Measurements from ENCODE around the gene NEGR1. TPM values are rescaled to one million over a fixed set of nuclear protein-coding genes. Genes with fewer than 3 reads are reported as not detected.
A peak's percentile ranks its signal among the peaks of the same experiment; 100 is the strongest.

Gene NEGR1
- total RNA-seq, 1 donor from 2014 or later: 8.6 TPM

GRCh38 chr1:71676979-71677925 lies 605.1 kb downstream of the NEGR1 start:
- DNase-seq (ENCODE audit: low read depth) (no peak), FAIRE-seq (no peak)
- no peaks in the 10 kb centered on the region for H3K4me1 Mint-ChIP-seq (ENCODE audit: low read depth, unreplicated experiment)
- no peak overlapping the region for H3K27ac Mint-ChIP-seq (ENCODE audit: unreplicated experiment)
- Histone ChIP-seq H4K20me1 (ENCODE audit: insufficient read depth, low read length) (no peaks in the 10 kb centered on the region), H3K4me1 (ENCODE audit: insufficient read depth, low read length) (no peaks in the 10 kb centered on the region), H3K4me2 (ENCODE audit: low read length) (no peak overlapping the region), H2AFZ (ENCODE audit: low read depth, low read length) (no peak overlapping the region), H3K9me3 (ENCODE audit: insufficient read depth, low read depth, low read length) (no peaks in the 10 kb centered on the region), H3K9ac (ENCODE audit: low read length) (no peak overlapping the region), H3K27me3 (ENCODE audit: insufficient read depth, low read length) (no peaks in the 10 kb centered on the region), H3K4me3 (ENCODE audit: insufficient read depth, low read depth, low read length) (no peak overlapping the region), H3K36me3 (ENCODE audit: insufficient read depth, low read length) (no peaks in the 10 kb centered on the region), H3K79me2 (ENCODE audit: insufficient read depth, low read length) (no peaks in the 10 kb centered on the region), H3K27ac (ENCODE audit: low read depth, low read length) (no peak overlapping the region)
- no peak for TF ChIP-seq CTCF (IDR thresholded peaks at IDR 0.05; ENCODE audit: insufficient read depth, low read depth, low read length)
- no peak for TF ChIP-seq EZH2 (IDR thresholded peaks at IDR 0.05; ENCODE audit: insufficient read depth, low read length)
- no peaks in the 10 kb centered on the region for H3K9me3 Mint-ChIP-seq (ENCODE audit: unreplicated experiment)
- H3K27me3 Mint-ChIP-seq (ENCODE audit: low read depth, unreplicated experiment): no peaks in the 10 kb centered on the region
- H3K36me3 Mint-ChIP-seq (ENCODE audit: low read depth, unreplicated experiment): no peaks in the 10 kb centered on the region
- no peak overlapping the region for H3K4me3 Mint-ChIP-seq (ENCODE audit: unreplicated experiment)

- Histone ChIP-seq H2AFZ (ENCODE audit: low read depth, low read length) (no peak overlapping the region), H3K27ac (ENCODE audit: low read depth, low read length) (no peak overlapping the region), H3K4me1 (ENCODE audit: insufficient read depth, low read length) (no peaks in the 10 kb centered on the region), H3K36me3 (ENCODE audit: insufficient read depth, low read length) (no peaks in the 10 kb centered on the region), H3K4me3 (ENCODE audit: insufficient read depth, low read depth, low read length) (no peak overlapping the region), H3K27me3 (ENCODE audit: insufficient read depth, low read length) (no peaks in the 10 kb centered on the region), H3K4me2 (ENCODE audit: low read length) (no peak overlapping the region), H3K79me2 (ENCODE audit: insufficient read depth, low read length) (no peaks in the 10 kb centered on the region), H3K9me3 (ENCODE audit: insufficient read depth, low read depth, low read length) (no peaks in the 10 kb centered on the region), H4K20me1 (ENCODE audit: insufficient read depth, low read length) (no peaks in the 10 kb centered on the region), H3K9ac (ENCODE audit: low read length) (no peak overlapping the region)
- Mint-ChIP-seq H3K27ac (ENCODE audit: unreplicated experiment) (no peak overlapping the region), H3K4me3 (ENCODE audit: unreplicated experiment) (no peak overlapping the region), H3K27me3 (ENCODE audit: low read depth, unreplicated experiment) (no peaks in the 10 kb centered on the region), H3K9me3 (ENCODE audit: unreplicated experiment) (no peaks in the 10 kb centered on the region), H3K36me3 (ENCODE audit: low read depth, unreplicated experiment) (no peaks in the 10 kb centered on the region), H3K4me1 (ENCODE audit: low read depth, unreplicated experiment) (no peaks in the 10 kb centered on the region)
- TF ChIP-seq EZH2 (IDR thresholded peaks at IDR 0.05; ENCODE audit: insufficient read depth, low read length) (no peak), CTCF (IDR thresholded peaks at IDR 0.05; ENCODE audit: insufficient read depth, low read depth, low read length) (no peak)
- no peak for FAIRE-seq
- no peak for DNase-seq (ENCODE audit: low read depth)
Measured at GRCh38 chr1:71668065-71668464, 614.3 kb downstream of the NEGR1 start.

- no peak overlapping the region for H3K4me3 ChIP-seq (ENCODE audit: insufficient read depth, low read depth, low read length)
- DNase-seq (ENCODE audit: low read depth) (peak; percentile 24), FAIRE-seq (no peak)
- TF ChIP-seq CTCF (IDR thresholded peaks at IDR 0.05; ENCODE audit: insufficient read depth, low read depth, low read length): no peak
- no peak for TF ChIP-seq EZH2 (IDR thresholded peaks at IDR 0.05; ENCODE audit: insufficient read depth, low read length)
- no peaks in the 10 kb centered on the region for H3K4me1 ChIP-seq (ENCODE audit: insufficient read depth, low read length)
- no peaks in the 10 kb centered on the region for H3K9me3 ChIP-seq (ENCODE audit: insufficient read depth, low read depth, low read length)
- no peak overlapping the region for H3K27ac Mint-ChIP-seq (ENCODE audit: unreplicated experiment)
- no peak overlapping the region for H2AFZ ChIP-seq (ENCODE audit: low read depth, low read length)
- no peaks in the 10 kb centered on the region for H3K27me3 Mint-ChIP-seq (ENCODE audit: low read depth, unreplicated experiment)
- no peaks in the 10 kb centered on the region for H3K79me2 ChIP-seq (ENCODE audit: insufficient read depth, low read length)
- no peaks in the 10 kb centered on the region for H3K36me3 Mint-ChIP-seq (ENCODE audit: low read depth, unreplicated experiment)
- no peaks in the 10 kb centered on the region for H3K9me3 Mint-ChIP-seq (ENCODE audit: unreplicated experiment)
- no peak overlapping the region for H3K27ac ChIP-seq (ENCODE audit: low read depth, low read length)
- no peaks in the 10 kb centered on the region for H3K36me3 ChIP-seq (ENCODE audit: insufficient read depth, low read length)
- H4K20me1 ChIP-seq (ENCODE audit: insufficient read depth, low read length): no peaks in the 10 kb centered on the region
- H3K9ac ChIP-seq (ENCODE audit: low read length): no peak overlapping the region
- no peak overlapping the region for H3K4me2 ChIP-seq (ENCODE audit: low read length)
- no peak overlapping the region for H3K4me3 Mint-ChIP-seq (ENCODE audit: unreplicated experiment)
- H3K27me3 ChIP-seq (ENCODE audit: insufficient read depth, low read length): no peaks in the 10 kb centered on the region
- no peaks in the 10 kb centered on the region for H3K4me1 Mint-ChIP-seq (ENCODE audit: low read depth, unreplicated experiment)
Measured at GRCh38 chr1:71667216-71667615, 615.1 kb downstream of the NEGR1 start.
